Measurements from ENCODE around the gene PCSK6.

The PCSK6 gene

DNA sequence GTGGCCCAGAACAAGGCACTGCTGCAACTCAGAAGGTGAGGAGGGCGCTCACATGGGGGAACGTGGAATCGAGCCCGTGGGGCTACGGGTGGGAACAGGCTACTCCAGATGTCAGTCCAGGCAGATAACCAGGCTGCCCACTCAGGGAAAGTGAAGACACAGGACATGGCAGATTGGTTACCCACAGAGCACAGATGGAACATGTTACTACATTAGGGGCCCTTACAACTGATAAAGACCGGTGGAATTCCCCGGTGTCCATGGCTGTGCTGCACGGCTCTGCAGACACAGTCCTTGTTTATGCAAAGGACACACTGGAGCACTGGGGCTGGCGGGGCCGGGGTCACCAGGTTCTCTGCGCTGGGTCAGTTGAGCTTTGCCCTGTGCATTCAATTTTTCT is 36.9 kb downstream of the PCSK6 start:
- no peak for DNase-seq (ENCODE audit: low read depth)
- H3K4me3 ChIP-seq (ENCODE audit: low read depth, low read length), result no peak overlapping the region

DNA sequence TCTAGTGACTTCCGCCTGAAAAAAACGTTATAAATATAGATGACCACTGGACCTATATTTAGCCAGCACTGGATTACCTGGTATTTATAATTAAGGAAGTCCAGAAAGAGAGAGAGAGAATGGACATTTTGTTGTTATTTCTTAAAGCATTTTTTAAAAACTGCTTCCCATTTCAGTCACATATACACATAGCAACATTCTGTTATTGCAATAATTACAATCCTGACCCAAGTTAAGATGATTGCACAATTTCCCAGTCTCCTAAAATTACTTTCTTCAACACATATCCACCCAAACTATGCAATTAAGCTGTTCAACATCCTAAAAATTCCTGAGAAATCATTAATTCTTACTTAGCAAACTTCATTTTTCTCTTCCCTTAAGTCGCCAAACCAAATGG is 37.7 kb downstream of the PCSK6 start:
- H3K4me3 ChIP-seq (ENCODE audit: low read depth, low read length), result no peak overlapping the region
- DNase-seq (ENCODE audit: low read depth), result no peak

DNA sequence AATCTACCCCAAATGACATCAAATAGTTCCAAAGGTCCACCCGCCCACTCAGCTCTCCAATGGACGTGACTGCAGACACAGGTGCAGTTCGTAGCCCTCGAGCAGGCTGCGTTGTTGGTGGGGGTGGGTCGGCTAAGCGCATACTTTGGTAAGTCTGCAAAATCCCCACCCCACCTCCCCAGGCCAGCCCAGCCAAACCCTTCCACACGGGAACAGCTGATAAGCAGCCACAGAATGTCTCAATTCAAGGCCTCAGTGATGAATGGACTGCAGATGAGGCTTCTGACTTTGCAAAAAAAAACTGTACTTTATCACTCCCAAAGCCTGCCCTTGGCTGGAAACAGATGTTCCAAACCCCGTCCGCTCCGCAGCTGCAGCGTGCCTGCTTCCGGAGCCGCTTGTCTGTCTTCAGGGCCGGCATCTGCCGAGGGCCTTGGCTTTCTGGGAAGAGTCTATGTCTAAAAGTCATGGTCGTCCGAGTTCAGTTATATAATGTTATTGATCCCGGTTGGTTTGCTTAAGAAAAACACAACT is 38.2 kb downstream of the PCSK6 start:
- DNase-seq (ENCODE audit: low read depth), result peak; percentile 32
- no peak overlapping the region for H3K4me3 ChIP-seq (ENCODE audit: low read depth, low read length)

DNA sequence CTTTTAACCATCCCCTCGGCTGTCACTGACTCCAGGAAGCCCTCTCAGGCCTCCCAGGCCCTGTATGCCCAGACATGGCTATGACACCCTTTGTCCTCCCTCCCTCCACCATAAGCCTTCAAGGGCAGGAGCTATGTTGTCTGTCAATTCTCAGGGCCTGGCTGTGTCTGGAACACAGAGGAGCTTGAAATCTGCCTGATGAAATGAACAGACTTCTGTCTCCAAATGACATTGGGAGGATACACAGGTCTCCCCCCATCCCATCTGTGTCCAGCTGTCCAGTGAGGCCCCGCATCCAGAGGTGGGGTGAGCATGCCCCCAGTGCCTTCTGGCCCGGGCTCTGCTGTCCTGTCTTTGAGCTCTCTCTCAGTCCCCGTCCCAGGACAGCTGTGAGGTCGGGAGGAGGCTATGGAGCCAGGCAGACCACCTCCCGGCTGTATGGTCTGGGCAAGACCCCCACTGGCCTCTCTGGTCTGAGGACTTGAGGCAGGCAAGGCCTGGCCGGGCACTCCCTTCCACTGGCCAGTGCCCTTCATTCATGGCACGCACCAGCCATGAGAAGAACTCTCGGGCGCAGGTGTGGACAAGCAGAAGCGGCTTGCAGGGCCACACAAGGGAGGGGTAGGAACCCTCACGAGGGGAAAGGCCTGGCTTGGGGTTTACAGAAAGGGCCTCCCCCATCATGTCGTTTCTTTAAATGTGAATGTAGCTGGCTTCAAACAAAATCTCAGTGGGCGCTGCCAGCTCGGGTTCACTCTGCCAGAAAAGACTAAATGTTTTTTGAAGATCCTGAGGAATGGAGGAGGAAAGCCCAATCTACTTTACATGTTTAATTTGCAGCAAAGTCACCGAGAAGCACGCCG is 38.9 kb downstream of the PCSK6 start:
- H3K4me3 ChIP-seq (ENCODE audit: low read depth, low read length), result no peak overlapping the region
- DNase-seq (ENCODE audit: low read depth), result no peak

DNA sequence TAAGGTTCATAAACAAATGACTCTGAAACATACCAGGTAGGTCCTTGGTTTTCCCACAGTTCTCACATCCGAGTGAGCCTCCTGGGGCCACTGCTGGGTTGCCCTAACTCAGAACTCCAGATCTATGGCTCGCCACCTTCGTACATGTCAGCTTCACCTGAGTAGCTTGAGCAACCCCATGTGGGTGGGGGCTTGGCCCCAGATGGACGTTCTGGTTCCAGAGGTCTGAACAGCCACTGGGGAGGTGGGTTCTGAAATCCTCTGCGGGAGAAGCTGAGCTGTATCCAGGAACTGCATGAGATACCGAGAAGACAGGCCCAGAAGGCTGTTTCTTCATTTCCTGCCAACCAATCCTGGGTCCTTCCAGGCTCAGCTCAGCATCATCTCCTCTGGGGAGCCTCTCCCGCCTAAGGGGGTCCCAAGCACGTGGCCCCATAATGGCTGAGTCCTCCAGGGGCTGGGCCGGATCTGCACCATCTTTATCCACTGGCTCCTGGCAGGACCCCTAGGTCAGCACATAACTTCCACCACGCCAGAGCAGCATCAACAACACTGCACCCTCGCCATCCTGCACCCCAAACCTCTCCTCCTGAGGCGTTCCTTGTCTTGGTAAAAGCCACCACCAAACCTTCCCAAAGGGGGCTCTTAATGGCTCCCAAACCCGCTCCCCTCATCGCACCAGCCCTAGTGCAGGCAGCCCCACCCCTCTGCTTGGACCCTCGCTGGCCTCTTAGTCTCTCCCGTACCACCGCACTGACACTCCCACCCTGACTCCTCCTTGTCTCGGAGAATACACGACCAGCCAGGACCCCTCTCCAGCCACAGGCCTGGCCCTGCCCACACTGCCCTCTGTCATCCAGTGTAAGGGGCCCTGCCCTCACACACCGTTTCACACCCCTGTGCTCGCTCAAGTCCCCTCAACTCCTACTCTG is 39.8 kb downstream of the PCSK6 start:
- no peak overlapping the region for H3K4me3 ChIP-seq (ENCODE audit: low read depth, low read length)
- DNase-seq (ENCODE audit: low read depth), result no peak

DNA sequence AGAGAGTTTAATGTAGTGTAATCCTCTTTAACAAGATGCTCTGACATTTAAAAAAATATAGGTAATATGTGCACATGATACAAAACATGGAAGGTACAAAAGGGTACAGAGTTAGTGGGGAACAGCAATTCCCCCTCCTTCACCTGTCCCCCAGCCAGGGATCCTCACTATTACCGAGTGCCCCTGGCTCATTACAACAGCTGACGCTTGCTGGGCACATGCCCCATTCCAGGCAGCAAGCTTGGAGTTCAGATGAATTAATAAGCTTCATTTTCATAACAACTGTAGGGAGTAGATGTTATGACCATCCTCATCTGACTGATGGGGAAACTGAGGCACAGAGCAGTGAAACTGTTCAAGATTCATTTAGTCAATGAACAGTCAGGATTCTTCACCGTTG is 41.2 kb downstream of the PCSK6 start:
- H3K4me3 ChIP-seq (ENCODE audit: low read depth, low read length), result no peak overlapping the region
- DNase-seq (ENCODE audit: low read depth), result no peak

DNA sequence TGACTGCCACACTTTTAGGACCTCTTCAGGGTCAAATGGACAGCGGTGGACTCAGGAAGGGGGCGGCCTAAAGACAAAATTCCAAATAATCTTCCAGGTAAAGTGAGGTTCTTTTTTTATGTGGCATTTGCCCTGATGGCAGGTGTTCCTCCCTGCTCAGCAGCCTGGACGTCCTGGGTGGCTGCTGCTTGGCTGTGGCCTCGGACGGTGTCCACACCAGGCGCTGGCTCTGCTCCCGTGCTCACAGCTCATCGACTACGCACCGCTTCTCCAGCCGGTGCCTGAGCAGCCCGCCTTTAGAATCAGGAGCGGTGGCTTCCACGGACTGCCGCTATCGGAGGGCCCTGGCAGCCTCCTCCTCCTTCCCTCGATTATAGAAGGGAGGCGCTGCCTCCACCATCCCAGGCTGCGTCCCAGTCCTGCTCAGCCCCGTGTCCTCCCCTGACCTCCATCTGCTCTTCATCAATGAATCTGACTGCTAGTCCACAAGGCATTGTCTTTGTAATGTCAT is 41.9 kb downstream of the PCSK6 start:
- H3K4me3 ChIP-seq (ENCODE audit: low read depth, low read length), result no peak overlapping the region
- DNase-seq (ENCODE audit: low read depth), result no peak

DNA sequence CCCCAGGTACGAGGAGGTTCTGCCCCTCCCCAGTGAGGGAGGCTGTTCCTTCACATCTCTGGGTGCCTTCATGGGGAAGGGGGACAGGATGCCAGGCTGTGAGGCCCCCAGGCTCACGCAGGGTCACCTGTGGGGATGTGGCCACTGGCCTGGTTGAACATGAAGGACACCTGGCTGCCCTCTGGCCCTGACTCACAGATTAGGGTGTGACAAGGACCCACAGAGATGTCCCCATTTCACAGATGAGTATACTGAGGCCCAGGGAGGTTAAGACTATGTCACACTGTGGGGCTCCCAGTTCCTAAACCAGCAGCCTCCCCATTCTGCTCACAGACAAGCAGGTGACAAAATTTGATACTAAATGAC is 42.4 kb downstream of the PCSK6 start:
- no peak for DNase-seq (ENCODE audit: low read depth)

DNA sequence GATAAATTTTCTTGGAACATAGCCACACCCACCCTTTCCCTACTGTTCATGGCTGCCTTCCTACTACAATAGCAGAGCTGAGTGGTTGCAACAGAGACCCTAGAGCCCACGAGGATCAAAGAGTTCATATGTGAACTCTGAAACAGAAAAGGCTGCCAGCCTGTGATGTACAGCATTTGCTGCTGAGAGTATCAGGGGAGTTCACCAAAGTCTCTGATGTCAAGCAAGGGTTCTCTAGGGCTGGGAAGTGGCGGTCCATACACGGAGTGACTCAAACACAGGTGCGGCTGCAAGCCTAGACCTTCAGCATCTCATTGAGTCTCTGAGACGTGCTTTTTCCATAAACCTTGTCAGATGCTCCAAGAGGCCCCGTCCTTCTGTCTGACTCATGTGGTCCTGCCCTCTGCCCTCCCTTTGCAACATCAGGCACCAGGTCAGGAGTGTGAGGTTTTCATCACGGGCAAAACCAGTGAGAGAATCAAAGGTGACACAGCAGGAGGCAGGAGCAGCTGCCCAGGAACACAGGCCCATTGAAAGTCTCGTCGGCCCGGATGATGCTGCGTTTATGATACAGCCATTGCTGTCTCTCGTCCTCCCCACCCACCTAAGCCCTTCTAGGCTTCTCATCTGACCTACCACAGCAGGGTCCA is 42.9 kb downstream of the PCSK6 start:
- DNase-seq (ENCODE audit: low read depth), result no peak
- H3K4me3 ChIP-seq (ENCODE audit: low read depth, low read length), result no peak overlapping the region

More for the DNA sequence above, 42.4 kb downstream of the PCSK6 start:
- H3K4me3 ChIP-seq (ENCODE audit: low read depth, low read length), result no peak overlapping the region

DNA sequence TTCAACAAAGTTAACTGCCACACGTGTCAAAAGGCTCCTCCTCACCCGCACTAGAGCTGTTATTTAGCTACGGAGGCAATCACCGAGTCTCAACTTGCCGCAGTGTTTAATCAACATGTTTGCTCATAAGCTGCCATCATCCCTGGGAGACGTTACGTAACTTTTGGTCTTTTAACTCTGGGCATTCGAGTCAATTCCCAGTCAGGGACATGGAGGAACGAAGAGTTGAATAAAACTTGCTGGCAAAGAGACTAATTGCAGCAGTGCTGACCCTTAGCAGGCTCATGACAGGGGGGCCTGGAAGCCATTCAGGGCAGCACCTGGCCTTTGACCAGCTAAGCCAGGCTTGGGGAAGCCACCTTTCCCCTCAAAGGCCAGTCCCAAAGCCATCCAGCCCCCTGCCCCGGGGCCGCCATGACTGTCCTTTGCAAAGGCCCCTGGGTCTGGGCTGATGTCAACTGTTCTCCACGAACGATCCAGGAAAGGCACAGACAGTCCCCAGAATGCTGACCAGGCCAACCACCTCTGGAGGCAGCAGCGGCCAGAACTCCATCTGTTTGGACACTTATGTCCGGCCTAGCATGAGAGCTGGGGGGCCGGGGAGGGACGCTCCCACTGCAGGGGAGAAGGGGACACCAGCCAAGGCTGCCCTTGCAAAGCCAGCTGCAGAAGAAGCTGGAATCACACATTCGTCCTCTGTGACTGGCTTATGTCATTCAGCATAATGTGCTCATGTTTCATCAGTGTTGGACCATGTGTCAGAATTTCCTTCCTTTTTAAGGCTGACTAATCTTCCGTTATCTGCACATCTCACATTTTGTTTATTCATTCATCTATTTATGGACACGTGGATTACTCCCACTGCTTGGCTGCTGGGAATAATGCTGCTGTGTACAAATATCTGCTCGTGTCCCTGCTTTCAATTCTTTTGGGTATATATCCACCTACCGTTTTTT is 43.7 kb downstream of the PCSK6 start:
- DNase-seq (ENCODE audit: low read depth), result peak; percentile 6
- no peak overlapping the region for H3K4me3 ChIP-seq (ENCODE audit: low read depth, low read length)

DNA sequence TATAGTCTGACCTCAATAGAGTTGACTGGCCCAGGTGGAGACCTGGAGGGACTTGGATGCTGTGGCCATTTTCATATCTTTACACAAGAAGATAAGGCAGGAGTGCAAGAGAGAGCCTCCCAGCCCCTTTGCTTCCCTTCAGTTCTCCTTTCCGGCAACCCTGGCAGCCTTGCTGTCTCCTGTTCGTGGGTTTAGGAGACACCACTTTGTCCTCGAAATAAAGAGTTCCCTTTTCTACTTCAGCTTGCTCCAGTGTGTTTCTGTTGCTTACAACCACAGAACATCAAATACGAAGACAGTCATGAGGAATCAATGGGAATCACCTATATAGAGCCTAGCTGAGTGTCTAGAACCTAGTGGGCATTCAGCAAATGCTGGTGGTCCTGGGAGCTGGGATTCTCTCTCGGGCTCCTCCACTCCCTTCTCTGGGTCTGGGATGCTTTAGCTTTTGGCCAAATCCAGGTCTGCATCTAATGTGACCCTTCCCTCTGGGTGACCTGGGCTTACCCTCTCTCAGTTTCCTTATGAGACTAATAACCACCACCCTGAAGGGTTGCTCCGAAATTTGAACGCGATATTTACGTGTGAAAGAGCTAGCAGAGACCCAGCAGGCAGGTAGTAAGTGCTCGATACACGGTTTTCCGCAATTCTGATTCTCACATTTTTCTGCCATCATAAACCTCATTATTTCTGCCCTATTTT is 44.5 kb downstream of the PCSK6 start:
- no peak overlapping the region for H3K4me3 ChIP-seq (ENCODE audit: low read depth, low read length)
- DNase-seq (ENCODE audit: low read depth), result no peak

DNA sequence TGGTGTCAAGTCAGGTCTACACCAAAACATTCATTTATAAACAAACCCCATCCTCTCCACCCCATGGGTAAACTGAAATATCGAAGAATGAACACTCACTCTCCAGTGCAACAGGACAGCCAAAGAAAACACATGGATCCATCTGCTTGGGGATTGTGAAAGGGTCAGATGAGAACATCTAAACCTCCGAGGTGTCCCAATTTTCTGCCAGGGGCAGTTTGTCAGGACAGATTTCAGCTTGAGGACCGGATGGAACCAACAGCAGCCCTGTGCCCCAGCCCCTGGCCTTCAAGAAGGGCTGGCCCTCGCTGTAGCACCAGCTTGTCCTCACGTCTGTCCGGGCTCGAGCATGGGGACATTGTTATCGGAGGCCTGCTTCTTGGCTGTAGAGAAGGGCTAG is 45.5 kb downstream of the PCSK6 start:
- no peak for DNase-seq (ENCODE audit: low read depth)
- H3K4me3 ChIP-seq (ENCODE audit: low read depth, low read length), result no peak overlapping the region

DNA sequence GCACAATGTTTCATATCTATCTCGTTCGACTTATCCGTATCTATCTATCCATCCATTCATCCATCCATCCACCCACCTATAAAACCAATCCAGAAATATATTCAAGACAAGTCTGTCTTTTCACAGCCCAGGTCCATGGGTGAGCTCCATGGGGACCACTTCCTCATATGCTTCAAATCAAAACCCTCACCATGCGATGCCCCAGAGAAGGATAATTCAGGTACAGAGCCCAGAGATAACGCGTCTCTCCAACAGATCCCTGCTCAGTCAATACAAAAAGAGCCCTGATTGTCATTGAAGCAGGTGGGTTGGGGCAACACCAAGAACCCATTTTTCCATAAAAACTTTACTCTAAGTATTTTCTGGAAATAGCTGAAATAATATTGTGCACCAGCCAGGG is 47.2 kb downstream of the PCSK6 start:
- DNase-seq (ENCODE audit: low read depth), result no peak
- no peak overlapping the region for H3K4me3 ChIP-seq (ENCODE audit: low read depth, low read length)

DNA sequence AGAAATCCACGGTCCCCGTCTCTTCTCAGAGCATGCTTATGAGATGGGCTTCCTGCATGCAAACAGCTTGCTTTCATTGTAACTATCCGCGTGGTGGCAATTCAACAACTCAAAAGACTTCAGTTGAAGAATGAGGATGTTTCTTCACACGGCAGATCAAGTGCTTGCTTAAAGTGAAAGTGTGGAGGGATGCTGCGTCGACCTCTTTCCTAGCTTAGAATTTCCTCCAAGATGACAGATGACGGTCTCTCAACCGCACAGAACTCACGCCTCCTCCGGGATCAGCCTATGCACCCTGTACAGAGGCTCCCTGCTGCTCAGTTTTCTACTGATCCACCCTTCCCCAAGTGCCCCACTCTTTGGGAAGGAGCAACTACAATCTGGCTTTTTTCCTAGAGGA is 47.8 kb downstream of the PCSK6 start:
- no peak for DNase-seq (ENCODE audit: low read depth)
- no peak overlapping the region for H3K4me3 ChIP-seq (ENCODE audit: low read depth, low read length)

DNA sequence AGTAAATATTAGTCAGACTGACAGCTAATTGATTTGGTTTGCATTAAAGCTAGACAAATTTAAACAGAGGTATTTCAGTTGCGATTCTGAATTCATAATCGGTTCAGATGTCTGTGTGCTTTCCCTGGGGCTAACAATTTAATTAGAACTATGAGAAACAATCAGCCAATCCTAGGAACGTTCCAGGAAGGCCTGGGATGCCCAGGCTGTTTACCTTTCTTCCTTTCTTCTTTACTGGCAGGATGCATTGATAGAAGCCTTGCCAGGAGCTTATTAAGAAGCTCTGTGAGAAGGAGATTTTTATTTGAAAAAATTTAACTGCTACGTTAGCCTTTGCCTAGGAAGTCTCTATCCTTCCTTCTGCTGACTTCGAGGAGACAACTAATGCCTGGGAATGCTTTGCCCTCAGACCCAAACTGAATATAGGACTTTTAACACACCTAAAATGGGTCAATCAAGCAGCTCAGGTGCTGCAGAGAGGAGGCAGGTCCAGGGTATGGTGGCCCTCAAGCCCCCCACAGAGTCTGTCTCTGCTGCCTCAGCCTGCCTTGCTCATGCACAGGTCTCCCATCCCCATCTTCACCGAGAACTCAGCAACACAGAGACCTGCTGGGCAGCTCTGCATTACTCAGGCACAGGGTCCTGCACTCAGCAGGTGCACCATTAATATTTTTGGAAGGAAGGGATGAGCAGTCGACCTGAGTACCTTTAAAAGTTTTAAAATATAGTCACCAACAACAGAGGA is 48.5 kb downstream of the PCSK6 start:
- H3K4me3 ChIP-seq (ENCODE audit: low read depth, low read length), result no peak overlapping the region

DNA sequence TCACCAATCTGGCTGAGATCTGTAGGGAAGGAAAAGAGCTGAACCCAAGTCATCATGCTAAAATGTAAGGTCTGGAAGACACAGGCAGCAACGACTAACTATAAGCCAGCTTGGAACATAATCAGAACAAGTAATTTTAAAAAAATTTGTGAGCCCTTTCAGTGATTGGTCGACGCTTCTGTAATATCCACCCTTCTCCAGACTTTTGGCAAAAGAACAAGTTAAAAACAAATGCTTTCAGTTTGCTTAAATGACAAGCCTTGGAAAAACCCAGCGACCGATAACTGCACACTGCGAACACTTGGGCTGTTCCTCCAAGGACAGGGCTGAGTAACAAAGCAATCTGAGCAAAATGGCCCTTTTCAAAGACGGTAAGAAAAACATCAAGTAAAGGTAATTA is 49.6 kb downstream of the PCSK6 start:
- peak overlapping the region; percentile 4 for H3K4me3 ChIP-seq (ENCODE audit: low read depth, low read length)

More for the DNA sequence above, 48.5 kb downstream of the PCSK6 start:
- no peak for DNase-seq (ENCODE audit: low read depth)

DNA sequence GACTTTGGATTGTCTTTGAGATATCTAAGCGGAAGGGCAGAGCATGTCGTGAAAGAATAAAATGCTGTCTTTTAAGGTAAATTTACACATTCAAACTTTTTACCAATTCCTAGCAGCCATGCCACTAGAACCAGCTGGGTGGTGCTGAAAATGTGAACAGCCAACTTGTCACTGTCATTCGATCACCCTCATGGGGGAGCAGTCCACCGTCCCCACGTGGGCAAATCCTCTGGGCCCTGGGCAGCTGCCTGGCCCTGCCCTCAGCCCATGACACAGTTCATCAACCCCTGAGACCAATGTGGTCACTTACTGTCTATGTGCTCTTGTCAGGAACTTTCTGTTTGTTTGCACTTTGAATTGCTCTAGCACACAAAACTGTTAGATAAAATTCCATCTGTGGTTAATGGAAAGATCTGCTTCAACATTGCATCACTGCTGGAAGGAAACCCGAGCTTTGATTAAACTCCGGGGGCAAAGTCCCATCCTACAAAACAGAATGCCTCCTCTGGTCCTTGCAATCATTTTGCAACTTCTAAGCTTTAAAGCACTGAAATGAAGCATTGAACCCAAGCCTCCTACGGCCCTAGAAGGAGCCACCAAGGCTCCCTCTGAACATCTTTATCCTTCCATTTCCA is 50.1 kb downstream of the PCSK6 start:
- H3K4me3 ChIP-seq (ENCODE audit: low read depth, low read length), result no peak overlapping the region
- no peak for DNase-seq (ENCODE audit: low read depth)

More for the DNA sequence above, 49.6 kb downstream of the PCSK6 start:
- peak; percentile 4 for DNase-seq (ENCODE audit: low read depth)
